Colonic mucosa (tissue), 4 donors: ENCODE data around the gene PXDC1. TPM values are rescaled to one million over a fixed set of nuclear protein-coding genes. Genes with fewer than 3 reads are reported as not detected.

Source experiments
- DNase-seq: peaks from one replicate; pipeline ENCODE4 v3.0.0-alpha.2; 2020
- H3K27ac ChIP-seq: fragments of 200-600 bp; one replicate; pipeline ENCODE4 v1.8.0; 2021
- H3K27me3 ChIP-seq: fragments of 200-600 bp; one replicate; pipeline ENCODE4 v1.8.0; 2021
- H3K36me3 ChIP-seq: fragments of 200-600 bp; one replicate; pipeline ENCODE4 v1.8.0; 2021
- H3K4me1 ChIP-seq: fragments of 200-600 bp; one replicate; pipeline ENCODE4 v1.8.0; 2021; ENCODE audit warnings: mild to moderate bottlenecking
- H3K4me3 ChIP-seq: fragments of 200-600 bp; one replicate; pipeline ENCODE4 v1.8.0; 2021
- H3K9ac ChIP-seq, 2 donors: one replicate each; pipeline ENCODE4 v1.7.0; 2013; ENCODE audit warnings: control low read depth in 2 of 2, low read depth in 2 of 2, low read length in 2 of 2
- H3K9me3 ChIP-seq: fragments of 200-600 bp; one replicate; pipeline ENCODE4 v1.8.0; 2021
- CTCF ChIP-seq: fragments of 200-600 bp; IDR thresholded peaks from one replicate; pipeline ENCODE4 v1.8.0; 2022; ENCODE audit warnings: antibody characterized with exemption, mild to moderate bottlenecking
- intact Hi-C: fragments of 100-400 bp; cut with DNase I; formaldehyde crosslinking; loops from one replicate; pipeline ENCODE4 v1.14.1; 2022
- total RNA-seq, 2 donors: library from RNA; stranded (reverse); fragmentation: NEBNext Ultra II Directional in 1 of 2; extraction: Animal tissue kit (Norgen Biotek cat#: 25700) in 1 of 2; gene quantifications; one replicate each; pipeline ENCODE4 v1.2.1, GENCODE V29; 2021
- donor health status: healthy.
- donor health status: DM: no; HTN: no; CAD: no.
- donor health status: DM: no; HTN: no; CAD: no.

The PXDC1 gene
- total RNA-seq, 2 donors from 2014 or later: 1.7 to 8.8 TPM

GRCh38 chr6:3711776-3712175 is 39.7 kb downstream of the PXDC1 start:
- no peaks in the 10 kb centered on the region for H3K4me1 ChIP-seq
- H3K4me3 ChIP-seq: no peak overlapping the region
- H3K27ac ChIP-seq: no peak overlapping the region
- no peak for TF ChIP-seq CTCF
- intact Hi-C loops: no loop called here
- H3K27me3 ChIP-seq: no peaks in the 10 kb centered on the region
- no peaks in the 10 kb centered on the region for H3K9me3 ChIP-seq
- H3K36me3 ChIP-seq: no peaks in the 10 kb centered on the region
- no peak for DNase-seq
- no peak overlapping the region for H3K9ac ChIP-seq

GRCh38 chr6:3710403-3710802 is 41.1 kb downstream of the PXDC1 start:
- DNase-seq: no peak
- TF ChIP-seq CTCF: no peak
- no peak overlapping the region for H3K27ac ChIP-seq
- H3K9me3 ChIP-seq: no peaks in the 10 kb centered on the region
- H3K4me3 ChIP-seq: no peak overlapping the region
- H3K36me3 ChIP-seq: no peaks in the 10 kb centered on the region
- intact Hi-C loops: no loop called here
- H3K4me1 ChIP-seq: no peaks in the 10 kb centered on the region
- no peak overlapping the region for H3K9ac ChIP-seq
- no peaks in the 10 kb centered on the region for H3K27me3 ChIP-seq

DNA sequence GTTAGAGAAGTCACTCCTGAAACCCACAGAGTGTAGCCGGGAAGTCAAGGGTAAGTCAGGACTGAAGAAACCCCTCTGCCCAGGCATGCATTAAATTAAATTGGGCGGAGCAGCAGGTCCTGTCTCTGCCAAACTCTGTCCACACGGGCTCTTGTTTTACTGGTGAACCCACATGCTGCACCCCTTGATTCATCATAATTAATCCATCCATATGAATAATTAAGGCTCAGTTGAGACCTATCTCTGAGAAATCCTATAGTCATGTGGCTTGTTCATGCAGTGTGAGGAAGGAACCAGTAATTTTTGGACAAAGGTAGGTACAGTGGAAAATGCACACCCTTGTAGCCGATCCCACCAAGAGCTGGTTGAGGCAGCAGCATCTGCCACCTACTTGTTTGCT is 43.0 kb downstream of the PXDC1 start:
- H3K36me3 ChIP-seq: no peaks in the 10 kb centered on the region
- no peak for TF ChIP-seq CTCF
- no peak overlapping the region for H3K4me3 ChIP-seq
- no peaks in the 10 kb centered on the region for H3K4me1 ChIP-seq
- no peak overlapping the region for H3K9ac ChIP-seq
- no peak overlapping the region for H3K27ac ChIP-seq
- no peaks in the 10 kb centered on the region for H3K9me3 ChIP-seq
- DNase-seq: no peak
- no peaks in the 10 kb centered on the region for H3K27me3 ChIP-seq
- intact Hi-C loops: no loop called here

DNA sequence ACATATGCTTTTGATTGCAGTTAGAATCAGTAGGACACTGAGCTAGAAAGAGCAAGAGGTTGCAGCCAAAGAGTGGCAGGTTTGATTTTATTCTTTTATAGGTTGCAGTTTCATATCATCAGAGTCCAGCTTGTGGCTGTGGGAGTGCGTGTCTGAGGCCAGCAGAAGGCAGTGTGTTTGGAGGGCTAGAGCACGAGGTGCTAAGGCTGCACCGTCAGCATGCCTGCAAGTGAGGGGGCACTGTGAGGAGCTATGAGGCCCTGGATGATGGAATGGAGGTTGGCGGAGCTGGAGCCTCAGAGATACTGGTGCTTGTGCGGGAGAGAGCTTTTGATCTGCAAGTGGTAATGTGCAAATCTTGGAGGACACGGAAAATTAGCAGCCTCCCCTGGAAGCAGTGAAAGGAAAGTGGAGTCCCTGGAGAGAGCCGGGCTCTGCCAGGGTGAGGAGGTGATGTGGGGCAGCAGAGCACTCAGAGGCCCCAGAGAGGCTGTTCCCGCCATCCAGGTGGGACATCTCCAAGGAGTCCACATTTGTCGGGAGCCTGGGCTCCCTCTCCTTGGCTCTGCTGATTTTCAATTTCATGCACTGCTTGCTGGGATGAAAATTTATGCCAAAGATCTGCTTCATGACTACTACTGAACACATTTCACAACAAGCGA is 43.6 kb downstream of the PXDC1 start:
- H3K27ac ChIP-seq: no peak overlapping the region
- TF ChIP-seq CTCF: no peak
- intact Hi-C loops: no loop called here

GRCh38 chr6:3707024-3707423 is 44.5 kb downstream of the PXDC1 start:
- H3K4me1 ChIP-seq: no peaks in the 10 kb centered on the region
- TF ChIP-seq CTCF: no peak
- no peak overlapping the region for H3K4me3 ChIP-seq
- no peaks in the 10 kb centered on the region for H3K27me3 ChIP-seq
- H3K27ac ChIP-seq: no peak overlapping the region
- intact Hi-C loops: no loop called here
- H3K36me3 ChIP-seq: no peaks in the 10 kb centered on the region
- no peak for DNase-seq
- no peaks in the 10 kb centered on the region for H3K9me3 ChIP-seq
- no peak overlapping the region for H3K9ac ChIP-seq

More for the DNA sequence above, 43.6 kb downstream of the PXDC1 start:
- no peak for DNase-seq
- Histone ChIP-seq H3K4me1 (no peaks in the 10 kb centered on the region), H3K9ac (no peak overlapping the region), H3K4me3 (no peak overlapping the region), H3K9me3 (no peaks in the 10 kb centered on the region), H3K36me3 (no peaks in the 10 kb centered on the region), H3K27me3 (no peaks in the 10 kb centered on the region)
